HFF-Myc (cell line): ENCODE results near the gene LRRTM4.

Source experiments
- DNase-seq: peaks from one replicate; pipeline ENCODE4 v3.0.0-alpha.2; 2011; ENCODE audit warnings: low read depth; ENCODE audit errors: extremely low read depth
- H3K4me3 ChIP-seq: replicated peaks from 2 replicates; pipeline ENCODE4 v1.5.1; 2011; ENCODE audit warnings: low read depth, mild to moderate bottlenecking, control low read depth, low read length
- TF ChIP-seq, protein P1 (sequence below): IDR thresholded peaks from 2 replicates; pipeline ENCODE4 v1.5.1; 2012; ENCODE audit warnings: mild to moderate bottlenecking, low read depth, low read length, control low read depth; ENCODE audit errors: missing control alignments

The LRRTM4 gene

DNA sequence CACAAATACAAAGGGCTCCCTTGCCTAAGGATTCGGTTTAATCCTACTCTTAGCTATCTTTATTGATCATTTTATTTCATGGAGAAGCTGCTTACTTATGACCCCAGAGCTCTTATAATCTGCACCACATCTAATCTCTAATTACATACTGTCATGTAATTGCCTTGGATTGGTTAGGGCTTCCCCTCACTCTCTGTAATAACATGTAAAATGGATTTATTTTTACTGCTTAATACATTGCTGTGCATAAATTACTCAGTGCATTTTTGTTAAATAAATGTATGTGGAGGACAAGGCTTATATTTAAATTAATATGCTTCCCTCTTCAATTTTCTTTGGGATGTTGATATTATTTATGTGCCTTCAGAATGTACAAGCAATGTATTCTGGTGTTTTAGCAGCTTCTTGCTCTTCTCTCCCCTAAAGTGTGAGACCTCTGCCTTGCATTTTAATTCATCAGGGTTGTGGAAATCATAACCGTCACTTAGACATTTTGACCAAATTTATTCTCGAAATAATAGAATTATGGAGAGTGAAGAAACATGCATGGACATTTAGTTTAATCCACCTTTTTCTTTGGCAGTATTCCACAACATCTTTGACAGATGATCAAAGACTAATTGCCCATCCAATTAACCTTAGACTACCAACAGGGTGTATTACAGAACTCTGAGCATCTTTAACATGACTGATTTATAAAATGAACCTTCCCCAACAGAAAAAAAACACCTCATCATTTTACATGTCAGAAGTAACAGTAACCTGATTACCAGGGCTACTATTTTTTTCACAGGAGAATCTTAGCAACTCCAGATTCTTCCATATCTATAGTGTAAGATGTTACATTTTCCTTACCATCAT, 692.6 kb downstream of the LRRTM4 start:
- TF ChIP-seq, protein P1, sequence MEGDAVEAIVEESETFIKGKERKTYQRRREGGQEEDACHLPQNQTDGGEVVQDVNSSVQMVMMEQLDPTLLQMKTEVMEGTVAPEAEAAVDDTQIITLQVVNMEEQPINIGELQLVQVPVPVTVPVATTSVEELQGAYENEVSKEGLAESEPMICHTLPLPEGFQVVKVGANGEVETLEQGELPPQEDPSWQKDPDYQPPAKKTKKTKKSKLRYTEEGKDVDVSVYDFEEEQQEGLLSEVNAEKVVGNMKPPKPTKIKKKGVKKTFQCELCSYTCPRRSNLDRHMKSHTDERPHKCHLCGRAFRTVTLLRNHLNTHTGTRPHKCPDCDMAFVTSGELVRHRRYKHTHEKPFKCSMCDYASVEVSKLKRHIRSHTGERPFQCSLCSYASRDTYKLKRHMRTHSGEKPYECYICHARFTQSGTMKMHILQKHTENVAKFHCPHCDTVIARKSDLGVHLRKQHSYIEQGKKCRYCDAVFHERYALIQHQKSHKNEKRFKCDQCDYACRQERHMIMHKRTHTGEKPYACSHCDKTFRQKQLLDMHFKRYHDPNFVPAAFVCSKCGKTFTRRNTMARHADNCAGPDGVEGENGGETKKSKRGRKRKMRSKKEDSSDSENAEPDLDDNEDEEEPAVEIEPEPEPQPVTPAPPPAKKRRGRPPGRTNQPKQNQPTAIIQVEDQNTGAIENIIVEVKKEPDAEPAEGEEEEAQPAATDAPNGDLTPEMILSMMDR, result no peak
- H3K4me3 ChIP-seq, result no peak overlapping the region
- DNase-seq, result no peak

DNA sequence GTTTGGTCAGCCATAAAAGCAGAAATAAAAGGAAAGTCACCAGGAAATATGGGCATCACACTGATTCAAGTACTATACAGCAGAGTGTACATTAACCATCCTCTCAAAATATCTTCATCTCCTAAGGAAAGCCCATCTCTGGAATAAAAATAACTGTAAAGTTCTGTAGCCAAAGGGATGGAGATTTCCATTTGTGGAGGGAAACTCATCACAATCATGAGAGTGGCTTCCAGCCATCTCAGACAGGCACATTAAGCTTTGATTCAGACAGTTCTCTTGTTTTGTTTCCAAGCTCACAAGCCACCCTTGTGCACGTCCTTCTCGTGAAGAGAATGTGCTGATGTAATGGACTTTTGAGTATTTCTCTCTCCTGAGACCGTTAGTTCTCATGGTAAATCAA, 695.5 kb downstream of the LRRTM4 start:
- TF ChIP-seq, protein P1, result no peak
- H3K4me3 ChIP-seq, result no peak overlapping the region
- no peak for DNase-seq

DNA sequence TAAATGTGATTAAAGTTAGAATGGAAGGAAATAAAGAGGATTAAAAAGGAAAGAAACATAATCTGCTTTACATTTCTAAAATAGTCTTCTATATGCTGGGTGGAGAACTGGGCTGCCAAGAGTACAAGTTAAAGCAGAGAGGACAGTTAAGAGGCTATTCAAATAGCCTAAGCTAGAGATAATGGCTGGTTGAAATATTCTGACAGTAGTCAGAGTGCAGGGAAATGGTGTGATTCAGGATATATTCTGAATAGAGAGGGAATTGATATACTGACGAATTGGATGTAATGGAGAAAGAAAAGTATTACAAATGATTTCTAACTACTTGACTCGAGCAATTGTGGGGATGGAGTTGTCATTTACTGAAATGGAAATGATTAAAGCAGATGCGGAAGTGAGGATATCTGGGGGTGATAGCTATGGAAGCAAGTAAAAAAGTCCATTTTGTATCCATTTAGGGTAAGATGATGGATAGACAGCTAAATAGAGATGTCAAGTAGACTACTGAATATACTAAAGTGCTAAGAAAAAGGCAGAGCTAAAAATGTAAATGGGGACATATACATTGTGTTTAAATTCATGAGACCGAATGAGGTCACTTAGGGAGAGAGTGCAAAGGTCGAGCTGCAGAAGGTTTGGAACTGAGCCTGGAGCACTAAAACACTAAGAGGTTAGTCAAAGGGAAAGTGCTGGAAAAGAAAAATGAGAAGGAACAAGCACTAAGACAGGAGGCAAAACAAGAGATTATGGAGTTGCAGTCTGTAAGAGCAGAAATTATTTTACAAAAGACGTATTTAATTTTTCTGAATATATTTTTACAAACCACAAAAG, 696.8 kb downstream of the LRRTM4 start:
- TF ChIP-seq, protein P1, result no peak
- no peak for DNase-seq
- H3K4me3 ChIP-seq, result no peak overlapping the region

- no peak overlapping the region for H3K4me3 ChIP-seq
- DNase-seq, result no peak
- TF ChIP-seq, protein P1, result no peak
Observed at GRCh38 chr2:76821731-76822130, 700.4 kb downstream of the LRRTM4 start.

- TF ChIP-seq, protein P1, result no peak
- no peak overlapping the region for H3K4me3 ChIP-seq
- no peak for DNase-seq
Observed at GRCh38 chr2:76813084-76813483, 709.1 kb downstream of the LRRTM4 start.

GRCh38 chr2:76812156-76812555, 710.0 kb downstream of the LRRTM4 start:
- TF ChIP-seq, protein P1, result no peak
- DNase-seq, result no peak
- H3K4me3 ChIP-seq, result no peak overlapping the region
